Colon (tissue), 2 donors: ENCODE data around the gene PDE6H.

Experiments
- FAIRE-seq: peaks from 2 replicates; lab custom pipeline; 2012; peaks lifted over from hg19 to GRCh38; lab: Jason Lieb, UNC
- donor health status: control.
- donor health status: control.

Gene PDE6H

GRCh38 chr12:14972816-14973215 lies at the start of gene PDE6H:
PDE6H (plus strand) TSS chr12:14973042; CDS start chr12:14978013, 4,971 bp downstream.
- no peak for FAIRE-seq

GRCh38 chr12:14923944-14924343 lies 48.9 kb upstream of the PDE6H start:
- no peak for FAIRE-seq

GRCh38 chr12:14924541-14924940 lies 48.3 kb upstream of the PDE6H start:
- FAIRE-seq = no peak

- no peak for FAIRE-seq
These were observed 45.6 kb upstream of the PDE6H start for GRCh38 chr12:14927267-14927666.

GRCh38 chr12:14928931-14929330 lies 43.9 kb upstream of the PDE6H start:
- FAIRE-seq = no peak

GRCh38 chr12:14930299-14930698 lies 42.5 kb upstream of the PDE6H start:
- no peak for FAIRE-seq

GRCh38 chr12:14931359-14931758 lies 41.5 kb upstream of the PDE6H start:
- FAIRE-seq = no peak

GRCh38 chr12:14931791-14932560 lies 40.9 kb upstream of the PDE6H start:
- FAIRE-seq = no peak

GRCh38 chr12:14934511-14934910 lies 38.3 kb upstream of the PDE6H start:
- FAIRE-seq = no peak

- FAIRE-seq = no peak
These were observed 37.8 kb upstream of the PDE6H start for GRCh38 chr12:14935031-14935430.

- FAIRE-seq = no peak
These were observed 36.5 kb upstream of the PDE6H start for GRCh38 chr12:14936224-14936861.

- no peak for FAIRE-seq
These were observed 35.8 kb upstream of the PDE6H start for GRCh38 chr12:14937014-14937413.

GRCh38 chr12:14937689-14938088 lies 35.2 kb upstream of the PDE6H start:
- no peak for FAIRE-seq

GRCh38 chr12:14938301-14938700 lies 34.5 kb upstream of the PDE6H start, which contains the start of gene ERP27:
ERP27 (minus strand) TSS chr12:14938537; CDS start chr12:14938508, 29 bp downstream.
- no peak for FAIRE-seq

GRCh38 chr12:14941369-14941768 lies 31.5 kb upstream of the PDE6H start:
- FAIRE-seq = no peak

GRCh38 chr12:14942196-14942931 lies 30.5 kb upstream of the PDE6H start:
- no peak for FAIRE-seq

GRCh38 chr12:14946162-14946561 lies 26.7 kb upstream of the PDE6H start:
- no peak for FAIRE-seq

- no peak for FAIRE-seq
These were observed 26.0 kb upstream of the PDE6H start for GRCh38 chr12:14946861-14947260.

GRCh38 chr12:14948672-14949071 lies 24.2 kb upstream of the PDE6H start:
- FAIRE-seq = no peak

GRCh38 chr12:14949631-14950030 lies 23.2 kb upstream of the PDE6H start:
- FAIRE-seq = no peak

- no peak for FAIRE-seq
These were observed 22.4 kb upstream of the PDE6H start for GRCh38 chr12:14950421-14950820.

- FAIRE-seq = no peak
These were observed 21.7 kb upstream of the PDE6H start for GRCh38 chr12:14950982-14951746.
